CD8-positive, alpha-beta memory T cell (primary cell): ENCODE results near the gene ABHD17C. TPM values are rescaled to one million over a fixed set of nuclear protein-coding genes. Genes with fewer than 3 reads are reported as not detected.
"Not testable (repeated sequence)": the region's sequence is repeated elsewhere in the genome, so short reads cannot be mapped to it uniquely, and the experiment has no call there.

Experiments
- CTCF ChIA-PET: fragments of 350-600 bp; sonication (Branson Sonifier 250); formaldehyde crosslinking; loops from one replicate; lab custom pipeline; 2021; ENCODE audit warnings: antibody characterized with exemption; lab: Charles Lee
- POLR2A ChIA-PET: fragments of 350-600 bp; sonication (Branson Sonifier 250); formaldehyde crosslinking; loops from one replicate; lab custom pipeline; 2021; ENCODE audit warnings: antibody characterized with exemption; lab: Charles Lee
- DNase-seq, 5 donors: peaks; one replicate each; pipeline versions ENCODE4 v3.0.0 to v3.0.0-alpha.2; 2020 to 2022; ENCODE audit warnings: mixed read lengths in 1 of 5
- H3K27ac ChIP-seq: one replicate; pipeline ENCODE4 v1.7.0; 2013; ENCODE audit warnings: low read depth, mild to moderate bottlenecking, low read length, moderate library complexity
- H3K27me3 ChIP-seq: 2 replicates; pipeline ENCODE4 v1.7.0; 2013; ENCODE audit warnings: low read length, mild to moderate bottlenecking; ENCODE audit not compliant: insufficient read depth, poor library complexity, severe bottlenecking
- H3K36me3 ChIP-seq: 2 replicates; pipeline ENCODE4 v1.7.0; 2013; ENCODE audit warnings: mild to moderate bottlenecking, low read length, moderate library complexity; ENCODE audit not compliant: insufficient read depth
- H3K4me1 ChIP-seq: 2 replicates; pipeline ENCODE4 v1.7.0; 2013; ENCODE audit warnings: mild to moderate bottlenecking, low read length, moderate library complexity; ENCODE audit not compliant: insufficient read depth
- H3K4me3 ChIP-seq: 2 replicates; pipeline ENCODE4 v1.7.0; 2013; ENCODE audit warnings: mild to moderate bottlenecking, low read length
- H3K9me3 ChIP-seq: 2 replicates; pipeline ENCODE4 v1.7.0; 2013; ENCODE audit warnings: mild to moderate bottlenecking, low read length
- H3K27ac Mint-ChIP-seq, 8 donors: one replicate each; pipeline ENCODE4 v1.8.0; 2020 to 2021; ENCODE audit warnings: mixed read lengths in 8 of 8, mild to moderate bottlenecking in 6 of 8, inconsistent platforms in 3 of 8, moderate library complexity in 3 of 8
- H3K27me3 Mint-ChIP-seq, 2 donors: one replicate each; pipeline ENCODE4 v1.8.0; 2020 to 2021; ENCODE audit warnings: mixed read lengths in 2 of 2, mild to moderate bottlenecking in 1 of 2, moderate library complexity in 1 of 2
- H3K36me3 Mint-ChIP-seq, 3 donors: one replicate each; pipeline ENCODE4 v1.8.0; 2020 to 2021; ENCODE audit warnings: mixed read lengths in 3 of 3, inconsistent platforms in 1 of 3, mild to moderate bottlenecking in 1 of 3
- H3K4me1 Mint-ChIP-seq, 3 donors: one replicate each; pipeline ENCODE4 v1.8.0; 2020 to 2021; ENCODE audit warnings: mixed read lengths in 3 of 3, inconsistent platforms in 1 of 3, mild to moderate bottlenecking in 1 of 3
- H3K4me3 Mint-ChIP-seq, 7 donors: one replicate each; pipeline ENCODE4 v1.8.0; 2020 to 2021; ENCODE audit warnings: mixed read lengths in 7 of 7, mild to moderate bottlenecking in 6 of 7, moderate library complexity in 4 of 7, inconsistent platforms in 2 of 7
- H3K9me3 Mint-ChIP-seq, 5 donors: one replicate each; pipeline ENCODE4 v1.8.0; 2020 to 2022; ENCODE audit warnings: mixed read lengths in 5 of 5, mild to moderate bottlenecking in 3 of 5, moderate library complexity in 2 of 5, inconsistent platforms in 1 of 5
- polyA plus RNA-seq: library from polyadenylated mRNA; unstranded; fragments of 300-500 nt; fragmentation: Illumina TruSeq; gene quantifications from one replicate; pipeline ENCODE4 v1.2.3, GENCODE V29; 2021
- total RNA-seq, 2 experiments: library from RNA; stranded (reverse); gene quantifications; one replicate each; pipeline ENCODE4 v1.2.3, GENCODE V29; 2021

ABHD17C gene
- 1 to 10 TPM; 5.6 to 6.3 TPM for total RNA-seq
- 3.1 TPM for polyA plus RNA-seq

- CTCF ChIA-PET: interaction anchor here (1.1 to 2.1 kb wide), 5 partner anchors 9 to 80 kb away, joined by 3 to 9 read pairs (median 3); no protein-coding TSS in a partner anchor
- Histone ChIP-seq H3K27ac (no peak within 1 kb of the TSS), H3K27me3 (no peaks in the 10 kb centered on the region), H3K4me1 (peaks cover 17% of the 10 kb centered on the region), H3K4me3 (peak within 1 kb of the TSS; percentile 76), H3K9me3 (no peaks in the 10 kb centered on the region), H3K36me3 (no peaks in the 10 kb centered on the region)
- DNase-seq: peak; percentile 10 to 52 (median 25)
- H3K9me3 Mint-ChIP-seq: no peaks in the 10 kb centered on the region
- H3K4me3 Mint-ChIP-seq: peak within 1 kb of the TSS; percentile 88 to 99 (median 97)
- H3K27me3 Mint-ChIP-seq: peaks cover 0 to 4% of the 10 kb centered on the region in 2 donors
- H3K27ac Mint-ChIP-seq: peak within 1 kb of the TSS; percentile 68 to 96 (median 87)
- POLR2A ChIA-PET: interaction anchor here (0.6 to 1.0 kb wide), 2 partner anchors 109 to 596 kb away, joined by 3 to 4 read pairs; no protein-coding TSS in a partner anchor
- peaks cover 0 to 9% (median 0%) of the 10 kb centered on the region in 3 donors for H3K36me3 Mint-ChIP-seq
- peaks cover 22 to 34% (median 24%) of the 10 kb centered on the region in 3 donors for H3K4me1 Mint-ChIP-seq
These were observed at the start of gene ABHD17C for GRCh38 chr15:80695099-80695910. Gene ABHD17C, plus strand, starts transcription at chr15:80695310. Its CDS starts 120 bp downstream, at chr15:80695430.

DNA sequence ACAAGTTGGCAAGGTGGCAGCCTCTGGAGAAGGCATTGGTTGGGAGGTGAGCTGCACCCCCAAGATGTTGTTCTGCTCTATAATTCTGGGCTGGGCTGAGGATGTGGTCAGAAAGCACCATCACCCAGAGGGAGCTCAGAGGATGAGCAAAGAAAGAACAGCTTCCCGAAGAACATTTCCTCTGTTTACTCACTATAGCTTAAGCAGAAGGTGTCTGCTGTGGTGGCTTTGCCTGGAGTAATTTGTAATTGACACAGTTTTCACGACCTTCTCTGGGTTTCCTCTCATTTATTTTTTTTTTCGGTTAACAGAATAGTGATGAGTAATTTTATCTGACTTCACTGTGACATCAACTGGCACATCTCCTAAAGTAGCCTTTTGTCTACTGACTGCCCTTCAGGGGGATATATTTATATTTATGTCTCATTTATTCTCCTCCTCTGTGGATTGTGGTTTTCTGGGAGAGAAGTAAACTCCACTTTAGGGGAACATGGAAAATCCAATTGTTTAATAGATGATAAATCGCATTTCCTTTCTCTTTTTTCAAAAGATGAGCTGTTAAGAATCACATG is 49.5 kb upstream of the ABHD17C start:
- H3K36me3 Mint-ChIP-seq: no peaks in the 10 kb centered on the region
- Histone ChIP-seq H3K27ac (no peak overlapping the region), H3K9me3 (no peaks in the 10 kb centered on the region), H3K4me1 (no peaks in the 10 kb centered on the region), H3K4me3 (no peak overlapping the region), H3K36me3 (no peaks in the 10 kb centered on the region), H3K27me3 (no peaks in the 10 kb centered on the region)
- CTCF ChIA-PET: interaction anchor here (0.7 kb wide), 1 partner anchor 23 kb away, joined by 3 read pairs; no protein-coding TSS in a partner anchor
- no peak overlapping the region for H3K27ac Mint-ChIP-seq
- POLR2A ChIA-PET: no interaction called here
- no peak overlapping the region for H3K4me3 Mint-ChIP-seq
- no peaks in the 10 kb centered on the region for H3K4me1 Mint-ChIP-seq
- DNase-seq: no peak
- H3K9me3 Mint-ChIP-seq: peaks cover 0 to 12% (median 4%) of the 10 kb centered on the region in 5 donors
- peaks cover 8 to 23% of the 10 kb centered on the region in 2 donors for H3K27me3 Mint-ChIP-seq

- H3K27me3 Mint-ChIP-seq: peaks cover 8 to 23% of the 10 kb centered on the region in 2 donors
- POLR2A ChIA-PET, H3K27ac Mint-ChIP-seq, H3K4me1 Mint-ChIP-seq, H3K4me1 ChIP-seq, H3K4me3 Mint-ChIP-seq, H3K27ac ChIP-seq, H3K4me3 ChIP-seq, H3K36me3 Mint-ChIP-seq, H3K36me3 ChIP-seq, H3K9me3 ChIP-seq, DNase-seq, H3K27me3 ChIP-seq: not testable (repeated sequence)
- CTCF ChIA-PET: interaction anchor here (0.6 kb wide), 1 partner anchor 373 kb away, joined by 3 read pairs; no protein-coding TSS in a partner anchor
- H3K9me3 Mint-ChIP-seq: peaks cover 0 to 20% (median 11%) of the 10 kb centered on the region in 5 donors
These were observed 47.7 kb upstream of the ABHD17C start for GRCh38 chr15:80647424-80647823.

DNA sequence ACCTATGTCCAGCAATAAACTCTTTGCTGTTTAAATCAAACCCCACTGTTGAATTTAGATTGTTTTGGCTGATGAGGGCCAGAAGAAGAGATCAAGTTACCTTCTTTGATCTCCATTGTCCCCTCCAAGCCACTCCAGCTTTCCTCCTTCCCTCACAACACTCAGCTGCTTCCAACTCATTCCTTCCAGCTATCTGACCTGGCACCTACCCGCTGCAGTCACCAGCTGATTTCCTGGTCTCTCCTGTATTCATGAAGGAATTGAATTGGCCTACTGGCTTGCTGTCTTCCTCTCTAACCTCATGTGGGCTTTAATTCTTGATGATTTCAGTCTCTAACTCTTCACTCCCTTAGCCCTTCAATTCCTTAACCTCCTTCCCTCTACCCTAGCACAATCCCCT is 40.8 kb upstream of the ABHD17C start:
- Histone ChIP-seq H3K9me3 (no peaks in the 10 kb centered on the region), H3K36me3 (no peaks in the 10 kb centered on the region), H3K27me3 (no peaks in the 10 kb centered on the region), H3K27ac (no peak overlapping the region), H3K4me3 (no peak overlapping the region), H3K4me1 (no peaks in the 10 kb centered on the region)
- Mint-ChIP-seq H3K4me3 (no peak overlapping the region), H3K36me3 (peaks cover 0 to 5% (median 1%) of the 10 kb centered on the region in 3 donors), H3K9me3 (peaks cover 6 to 17% (median 9%) of the 10 kb centered on the region in 5 donors), H3K27ac (no peak overlapping the region), H3K27me3 (peaks cover 9 to 40% of the 10 kb centered on the region in 2 donors), H3K4me1 (no peaks in the 10 kb centered on the region)
- DNase-seq: no peak
- ChIA-PET POLR2A (no interaction called here), CTCF (no interaction called here)

GRCh38 chr15:80659375-80659774 is 35.7 kb upstream of the ABHD17C start:
- Histone ChIP-seq H3K4me1 (no peaks in the 10 kb centered on the region), H3K27me3 (no peaks in the 10 kb centered on the region), H3K4me3 (no peak overlapping the region), H3K36me3 (no peaks in the 10 kb centered on the region), H3K27ac (no peak overlapping the region), H3K9me3 (no peaks in the 10 kb centered on the region)
- Mint-ChIP-seq H3K9me3 (no peaks in the 10 kb centered on the region), H3K4me3 (no peak overlapping the region), H3K27me3 (peaks cover 9 to 57% of the 10 kb centered on the region in 2 donors), H3K4me1 (no peaks in the 10 kb centered on the region), H3K27ac (no peak overlapping the region), H3K36me3 (no peaks in the 10 kb centered on the region)
- CTCF ChIA-PET: no interaction called here
- POLR2A ChIA-PET: no interaction called here
- DNase-seq: no peak

- POLR2A ChIA-PET: no interaction called here
- CTCF ChIA-PET: interaction anchor here (1.7 kb wide), 1 partner anchor 9 kb away, joined by 5 read pairs; no protein-coding TSS in a partner anchor
These were observed 35.0 kb upstream of the ABHD17C start for GRCh38 chr15:80660119-80660518.

DNA sequence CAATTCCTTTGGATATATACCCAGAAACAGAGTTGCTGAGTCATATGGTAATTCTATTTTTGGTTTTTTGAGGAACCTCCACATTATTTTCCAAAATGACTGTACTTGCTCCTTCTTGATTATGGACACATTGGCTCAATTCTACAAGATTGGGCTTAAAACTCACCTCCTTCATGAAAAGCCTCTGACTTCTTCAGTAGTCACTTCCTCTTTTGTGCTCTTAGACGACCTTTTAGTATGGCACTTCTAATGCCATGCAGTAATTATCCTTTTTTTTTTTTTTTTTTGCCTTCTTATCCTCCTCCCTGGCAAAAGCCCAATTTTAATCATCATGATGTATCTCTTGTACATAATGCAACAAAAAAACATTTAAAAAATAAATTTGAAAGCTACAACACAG is 33.0 kb upstream of the ABHD17C start:
- H3K9me3 Mint-ChIP-seq: no peaks in the 10 kb centered on the region
- Histone ChIP-seq H3K36me3 (no peaks in the 10 kb centered on the region), H3K4me1 (no peaks in the 10 kb centered on the region), H3K9me3 (no peaks in the 10 kb centered on the region), H3K27me3 (no peaks in the 10 kb centered on the region), H3K4me3 (no peak overlapping the region), H3K27ac (no peak overlapping the region)
- H3K4me1 Mint-ChIP-seq: no peaks in the 10 kb centered on the region
- ChIA-PET CTCF (interaction anchor here (1.7 kb wide), 1 partner anchor 7 kb away, joined by 5 read pairs; no protein-coding TSS in a partner anchor), POLR2A (no interaction called here)
- H3K4me3 Mint-ChIP-seq: no peak overlapping the region
- peaks cover 3 to 48% of the 10 kb centered on the region in 2 donors for H3K27me3 Mint-ChIP-seq
- no peak for DNase-seq
- H3K27ac Mint-ChIP-seq: no peak overlapping the region
- H3K36me3 Mint-ChIP-seq: no peaks in the 10 kb centered on the region

More at GRCh38 chr15:80660119-80660518, 35.0 kb upstream of the ABHD17C start:
- Mint-ChIP-seq H3K27me3 (peaks cover 5 to 53% of the 10 kb centered on the region in 2 donors), H3K36me3 (no peaks in the 10 kb centered on the region), H3K27ac (no peak overlapping the region), H3K9me3 (no peaks in the 10 kb centered on the region), H3K4me1 (no peaks in the 10 kb centered on the region), H3K4me3 (no peak overlapping the region)
- Histone ChIP-seq H3K27ac (no peak overlapping the region), H3K9me3 (no peaks in the 10 kb centered on the region), H3K4me3 (no peak overlapping the region), H3K36me3 (no peaks in the 10 kb centered on the region), H3K27me3 (no peaks in the 10 kb centered on the region), H3K4me1 (no peaks in the 10 kb centered on the region)
- no peak for DNase-seq
